ENCODE measurements around the gene KTN1.

Gene KTN1, protein sequence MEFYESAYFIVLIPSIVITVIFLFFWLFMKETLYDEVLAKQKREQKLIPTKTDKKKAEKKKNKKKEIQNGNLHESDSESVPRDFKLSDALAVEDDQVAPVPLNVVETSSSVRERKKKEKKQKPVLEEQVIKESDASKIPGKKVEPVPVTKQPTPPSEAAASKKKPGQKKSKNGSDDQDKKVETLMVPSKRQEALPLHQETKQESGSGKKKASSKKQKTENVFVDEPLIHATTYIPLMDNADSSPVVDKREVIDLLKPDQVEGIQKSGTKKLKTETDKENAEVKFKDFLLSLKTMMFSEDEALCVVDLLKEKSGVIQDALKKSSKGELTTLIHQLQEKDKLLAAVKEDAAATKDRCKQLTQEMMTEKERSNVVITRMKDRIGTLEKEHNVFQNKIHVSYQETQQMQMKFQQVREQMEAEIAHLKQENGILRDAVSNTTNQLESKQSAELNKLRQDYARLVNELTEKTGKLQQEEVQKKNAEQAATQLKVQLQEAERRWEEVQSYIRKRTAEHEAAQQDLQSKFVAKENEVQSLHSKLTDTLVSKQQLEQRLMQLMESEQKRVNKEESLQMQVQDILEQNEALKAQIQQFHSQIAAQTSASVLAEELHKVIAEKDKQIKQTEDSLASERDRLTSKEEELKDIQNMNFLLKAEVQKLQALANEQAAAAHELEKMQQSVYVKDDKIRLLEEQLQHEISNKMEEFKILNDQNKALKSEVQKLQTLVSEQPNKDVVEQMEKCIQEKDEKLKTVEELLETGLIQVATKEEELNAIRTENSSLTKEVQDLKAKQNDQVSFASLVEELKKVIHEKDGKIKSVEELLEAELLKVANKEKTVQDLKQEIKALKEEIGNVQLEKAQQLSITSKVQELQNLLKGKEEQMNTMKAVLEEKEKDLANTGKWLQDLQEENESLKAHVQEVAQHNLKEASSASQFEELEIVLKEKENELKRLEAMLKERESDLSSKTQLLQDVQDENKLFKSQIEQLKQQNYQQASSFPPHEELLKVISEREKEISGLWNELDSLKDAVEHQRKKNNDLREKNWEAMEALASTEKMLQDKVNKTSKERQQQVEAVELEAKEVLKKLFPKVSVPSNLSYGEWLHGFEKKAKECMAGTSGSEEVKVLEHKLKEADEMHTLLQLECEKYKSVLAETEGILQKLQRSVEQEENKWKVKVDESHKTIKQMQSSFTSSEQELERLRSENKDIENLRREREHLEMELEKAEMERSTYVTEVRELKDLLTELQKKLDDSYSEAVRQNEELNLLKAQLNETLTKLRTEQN (N-terminal part only)

GRCh38 chr14:55579724-55580469, at the start of gene KTN1:
KTN1 (plus strand) TSS chr14:55580207; CDS start chr14:55612049, 31,842 bp downstream.
- peak within 1 kb of the TSS; percentile 86 for H3K4me3 ChIP-seq (ENCODE audit: low read depth, low read length)
- TF ChIP-seq, protein P1, sequence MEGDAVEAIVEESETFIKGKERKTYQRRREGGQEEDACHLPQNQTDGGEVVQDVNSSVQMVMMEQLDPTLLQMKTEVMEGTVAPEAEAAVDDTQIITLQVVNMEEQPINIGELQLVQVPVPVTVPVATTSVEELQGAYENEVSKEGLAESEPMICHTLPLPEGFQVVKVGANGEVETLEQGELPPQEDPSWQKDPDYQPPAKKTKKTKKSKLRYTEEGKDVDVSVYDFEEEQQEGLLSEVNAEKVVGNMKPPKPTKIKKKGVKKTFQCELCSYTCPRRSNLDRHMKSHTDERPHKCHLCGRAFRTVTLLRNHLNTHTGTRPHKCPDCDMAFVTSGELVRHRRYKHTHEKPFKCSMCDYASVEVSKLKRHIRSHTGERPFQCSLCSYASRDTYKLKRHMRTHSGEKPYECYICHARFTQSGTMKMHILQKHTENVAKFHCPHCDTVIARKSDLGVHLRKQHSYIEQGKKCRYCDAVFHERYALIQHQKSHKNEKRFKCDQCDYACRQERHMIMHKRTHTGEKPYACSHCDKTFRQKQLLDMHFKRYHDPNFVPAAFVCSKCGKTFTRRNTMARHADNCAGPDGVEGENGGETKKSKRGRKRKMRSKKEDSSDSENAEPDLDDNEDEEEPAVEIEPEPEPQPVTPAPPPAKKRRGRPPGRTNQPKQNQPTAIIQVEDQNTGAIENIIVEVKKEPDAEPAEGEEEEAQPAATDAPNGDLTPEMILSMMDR (IDR thresholded peaks at IDR 0.05; ENCODE audit: insufficient read depth, low read depth, low read length, missing control alignments), result no peak
- DNase-seq (ENCODE audit: low read depth), result peak; percentile 92

GRCh38 chr14:55530464-55530863, 49.5 kb upstream of the KTN1 start:
- TF ChIP-seq, protein P1 (IDR thresholded peaks at IDR 0.05; ENCODE audit: insufficient read depth, low read depth, low read length, missing control alignments), result no peak
- DNase-seq (ENCODE audit: low read depth), result no peak
- H3K4me3 ChIP-seq (ENCODE audit: low read depth, low read length), result no peak overlapping the region

DNA sequence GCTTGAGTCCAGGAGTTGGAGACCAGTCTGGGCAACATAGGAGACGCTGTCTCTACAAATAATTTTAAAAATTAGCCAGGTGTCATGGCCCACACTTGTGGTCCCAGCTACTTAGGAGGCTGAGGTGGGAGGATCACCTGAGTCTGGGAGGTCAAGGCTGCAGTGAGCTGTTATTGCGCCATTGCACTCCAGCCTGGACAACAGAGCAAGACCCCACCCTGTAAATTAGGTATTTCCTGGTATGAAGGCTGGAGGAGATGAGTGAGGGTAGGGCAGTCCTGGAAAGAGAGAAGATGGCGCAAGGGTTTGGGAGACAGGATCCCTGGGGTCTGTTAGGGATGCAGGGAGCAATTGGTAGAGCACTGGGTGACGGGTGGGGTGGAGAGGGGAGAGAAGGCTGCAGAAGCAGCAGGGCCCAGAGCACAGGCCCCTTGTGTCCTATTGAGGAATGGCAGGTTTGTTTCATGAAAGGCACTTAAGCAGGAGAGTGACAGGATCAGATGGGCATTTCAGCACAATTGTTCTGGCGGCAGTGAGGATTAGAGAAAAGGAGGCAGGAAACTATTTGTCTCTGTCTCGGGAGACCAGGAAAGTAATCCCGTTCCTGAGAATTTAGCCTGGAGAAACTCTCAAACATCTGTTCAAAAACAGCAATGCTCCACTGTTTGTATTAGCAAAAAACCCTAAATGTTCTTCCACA, 47.2 kb upstream of the KTN1 start:
- no peak for DNase-seq (ENCODE audit: low read depth)
- no peak overlapping the region for H3K4me3 ChIP-seq (ENCODE audit: low read depth, low read length)
- TF ChIP-seq, protein P1 (IDR thresholded peaks at IDR 0.05; ENCODE audit: insufficient read depth, low read depth, low read length, missing control alignments), result no peak

- no peak for DNase-seq (ENCODE audit: low read depth)
- H3K4me3 ChIP-seq (ENCODE audit: low read depth, low read length), result no peak overlapping the region
- TF ChIP-seq, protein P1 (IDR thresholded peaks at IDR 0.05; ENCODE audit: insufficient read depth, low read depth, low read length, missing control alignments), result no peak
These were observed 46.0 kb upstream of the KTN1 start for GRCh38 chr14:55533960-55534359.

DNA sequence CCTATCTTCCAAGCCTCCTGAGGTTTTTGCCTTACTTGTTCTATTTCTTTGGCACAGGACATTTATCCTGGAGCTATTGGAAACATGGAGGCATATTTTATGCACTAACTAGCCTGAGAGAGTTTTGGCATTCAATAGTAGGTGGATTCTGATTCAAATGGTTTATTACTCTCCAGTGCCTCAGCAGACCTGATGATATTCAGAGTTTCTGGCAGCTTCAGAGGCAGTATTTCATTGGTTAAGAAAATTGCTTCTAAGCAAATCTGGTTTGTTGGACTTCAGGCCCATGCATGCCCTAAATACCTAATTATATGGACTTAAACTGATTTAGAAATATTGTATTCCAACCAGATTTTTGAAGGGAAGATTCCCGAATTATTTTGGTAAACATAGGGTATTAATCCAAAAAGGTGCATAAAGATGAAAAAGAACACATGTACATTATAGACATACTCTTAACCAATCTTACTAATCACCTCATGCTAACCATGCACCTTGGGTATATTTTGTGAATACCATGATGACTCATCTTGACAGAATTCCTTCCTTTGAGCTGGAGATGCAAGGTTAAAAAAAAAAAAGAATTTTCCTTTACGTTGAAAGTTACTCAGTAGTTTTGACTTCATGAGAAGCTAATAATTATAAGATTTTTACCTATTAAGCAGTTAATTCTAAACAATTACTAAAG, 44.3 kb upstream of the KTN1 start:
- DNase-seq (ENCODE audit: low read depth), result no peak
- no peak overlapping the region for H3K4me3 ChIP-seq (ENCODE audit: low read depth, low read length)
- TF ChIP-seq, protein P1 (IDR thresholded peaks at IDR 0.05; ENCODE audit: insufficient read depth, low read depth, low read length, missing control alignments), result no peak

Measured in GM12865 (cell line).